IMR-90 (cell line): ENCODE results near the gene TNFAIP8. TPM values are rescaled to one million over a fixed set of nuclear protein-coding genes. Genes with fewer than 3 reads are reported as not detected.

Source experiments
- ATAC-seq: fragments of 200-7000 bp; cut with Tn5 transposase; 2 replicates; pipeline ENCODE4 v1.9.1; 2020; ENCODE audit warnings: low read depth, mild to moderate bottlenecking, moderate library complexity
- BruUV-seq: library from RNA; stranded (reverse); fragments of 400-500 nt; replicated peaks from 2 replicates; lab custom pipeline; 2021; lab: Mats Ljungman, UMichigan
- CTCF ChIA-PET: fragments of 300-600 bp; formaldehyde crosslinking; extraction: SDS; loops from one replicate; lab custom pipeline; 2021; ENCODE audit warnings: antibody characterized with exemption; lab: Yijun Ruan, JAX
- POLR2A ChIA-PET: fragments of 300-600 bp; sonication (Branson Sonifier 250); formaldehyde crosslinking; loops from one replicate; lab custom pipeline; 2022; ENCODE audit warnings: antibody characterized with exemption; ENCODE audit not compliant: unreplicated experiment; lab: Charles Lee
- DNase-seq: peaks from one replicate; pipeline ENCODE4 v3.0.0; 2013
- H2AFZ ChIP-seq: replicated peaks from 2 replicates; pipeline ENCODE3; 2013; ENCODE audit warnings: low read length, mild to moderate bottlenecking; ENCODE audit not compliant: poor library complexity
- H2AK5ac ChIP-seq: 2 replicates; pipeline ENCODE4 v1.6.1; 2013; ENCODE audit warnings: low read depth, low read length, inconsistent platforms
- H2AK9ac ChIP-seq: replicated peaks from 2 replicates; pipeline ENCODE3; 2013; ENCODE audit warnings: mild to moderate bottlenecking, low read depth, low read length, moderate library complexity; ENCODE audit not compliant: poor library complexity
- H2BK120ac ChIP-seq: 2 replicates; pipeline ENCODE4 v1.6.1; 2013; ENCODE audit warnings: low read depth, low read length, inconsistent platforms
- H2BK15ac ChIP-seq: 3 replicates; pipeline ENCODE4 v1.6.1; 2013; ENCODE audit warnings: low read depth, low read length, inconsistent platforms
- H2BK20ac ChIP-seq: 2 replicates; pipeline ENCODE4 v1.6.1; 2013; ENCODE audit warnings: low read depth, mild to moderate bottlenecking, inconsistent platforms, low read length, moderate library complexity
- H2BK5ac ChIP-seq: 2 replicates; pipeline ENCODE4 v1.6.1; 2013; ENCODE audit warnings: mild to moderate bottlenecking, low read depth, low read length, inconsistent platforms; ENCODE audit not compliant: poor library complexity, severe bottlenecking
- H3K14ac ChIP-seq: replicated peaks from 2 replicates; pipeline ENCODE4 v1.6.1; 2013; ENCODE audit warnings: low read depth, low read length, inconsistent platforms
- H3K18ac ChIP-seq: 2 replicates; pipeline ENCODE4 v1.6.1; 2013; ENCODE audit warnings: low read depth, low read length, control low read depth
- H3K23ac ChIP-seq: 2 replicates; pipeline ENCODE4 v1.6.1; 2013; ENCODE audit warnings: low read depth, low read length, inconsistent platforms
- H3K27ac ChIP-seq: 2 replicates; pipeline ENCODE4 v1.5.1; 2013; ENCODE audit warnings: mild to moderate bottlenecking, control low read depth, low read length; ENCODE audit not compliant: insufficient read depth
- H3K27me3 ChIP-seq: 2 replicates; pipeline ENCODE4 v1.6.1; 2013; ENCODE audit warnings: low read length; ENCODE audit not compliant: control insufficient read depth, insufficient read depth
- H3K36me3 ChIP-seq: 2 replicates; pipeline ENCODE4 v1.6.1; 2013; ENCODE audit warnings: low read length, mixed read lengths; ENCODE audit not compliant: control insufficient read depth, insufficient read depth
- H3K4ac ChIP-seq: 2 replicates; pipeline ENCODE4 v1.6.1; 2013; ENCODE audit warnings: low read depth, low read length, inconsistent platforms
- H3K4me1 ChIP-seq: 2 replicates; pipeline ENCODE4 v1.6.1; 2013; ENCODE audit warnings: low read length, mixed read lengths; ENCODE audit not compliant: control insufficient read depth, insufficient read depth
- H3K4me2 ChIP-seq: 2 replicates; pipeline ENCODE4 v1.6.1; 2013; ENCODE audit warnings: low read depth, mild to moderate bottlenecking, control low read depth, low read length, moderate library complexity
- H3K4me3 ChIP-seq: 2 replicates; pipeline ENCODE4 v1.5.1; 2013; ENCODE audit warnings: low read depth, mild to moderate bottlenecking, control low read depth, low read length, moderate library complexity; ENCODE audit not compliant: insufficient read depth
- H3K56ac ChIP-seq: 2 replicates; pipeline ENCODE4 v1.6.1; 2013; ENCODE audit warnings: low read length, inconsistent platforms; ENCODE audit not compliant: insufficient read depth; ENCODE audit errors: extremely low read depth
- H3K79me1 ChIP-seq, 2 experiments: 2 replicates each; pipeline ENCODE4 v1.6.1; 2013; ENCODE audit warnings: low read length in 2 of 2, inconsistent platforms in 1 of 2, low read depth in 1 of 2
- H3K9ac ChIP-seq: 2 replicates; pipeline ENCODE4 v1.6.1; 2013; ENCODE audit warnings: low read depth, low read length, control low read depth
- H3K9me1 ChIP-seq: 2 replicates; pipeline ENCODE4 v1.6.1; 2013; ENCODE audit warnings: low read length, inconsistent platforms; ENCODE audit not compliant: insufficient read depth
- H3K9me3 ChIP-seq: 2 replicates; pipeline ENCODE4 v1.6.1; 2013; ENCODE audit warnings: low read length; ENCODE audit not compliant: control insufficient read depth, insufficient read depth
- H4K20me1 ChIP-seq: 2 replicates; pipeline ENCODE4 v1.6.1; 2013; ENCODE audit warnings: low read length, inconsistent platforms; ENCODE audit not compliant: insufficient read depth
- H4K5ac ChIP-seq: 2 replicates; pipeline ENCODE4 v1.6.1; 2013; ENCODE audit warnings: mild to moderate bottlenecking, low read depth, low read length, control low read depth
- H4K8ac ChIP-seq, 2 experiments: 2 replicates each; pipeline ENCODE4 v1.6.1; 2013; ENCODE audit warnings: low read depth in 2 of 2, low read length in 2 of 2, control low read depth in 1 of 2, inconsistent platforms in 1 of 2
- H4K91ac ChIP-seq: 2 replicates; pipeline ENCODE4 v1.6.1; 2013; ENCODE audit warnings: low read depth, low read length, inconsistent platforms; ENCODE audit not compliant: insufficient read depth
- BHLHE40 ChIP-seq: fragments of 150-350 bp; IDR thresholded peaks from 2 replicates; pipeline ENCODE4 v1.6.1; 2016; ENCODE audit warnings: mild to moderate bottlenecking, low read depth, low read length
- CHD1 ChIP-seq: IDR thresholded peaks from 2 replicates; pipeline ENCODE4 v1.6.1; 2012; ENCODE audit warnings: low read depth, low read length, improper control_type of control experiment
- CTCF ChIP-seq: conservative IDR thresholded peaks from 2 replicates; pipeline ENCODE4 v1.5.1; 2012; ENCODE audit warnings: mild to moderate bottlenecking, low read depth, low read length, improper control_type of control experiment
- MAFK ChIP-seq: IDR thresholded peaks from 2 replicates; pipeline ENCODE4 v1.6.1; 2012; ENCODE audit warnings: low read depth, low read length, improper control_type of control experiment
- MXI1 ChIP-seq: IDR thresholded peaks from 2 replicates; pipeline ENCODE4 v1.6.1; 2012; ENCODE audit warnings: low read depth, mild to moderate bottlenecking, low read length, moderate library complexity, borderline replicate concordance
- POLR2A ChIP-seq: IDR thresholded peaks from 2 replicates; pipeline ENCODE4 v1.6.1; 2012; ENCODE audit warnings: mild to moderate bottlenecking, low read depth, low read length
- RAD21 ChIP-seq: IDR thresholded peaks from 2 replicates; pipeline ENCODE4 v1.6.1; 2012; ENCODE audit warnings: low read length, improper control_type of control experiment
- USF2 ChIP-seq: fragments of 150-350 bp; IDR thresholded peaks from 2 replicates; pipeline ENCODE4 v1.6.1; 2017; ENCODE audit warnings: mild to moderate bottlenecking, antibody characterized with exemption, low read length, low read depth
- WGBS, 2 experiments: methylation state at CpG; one replicate each; pipeline versions ENCODE4 v1.1.5 to v1.1.7; 2013; ENCODE audit warnings: missing lambda C conversion rate in 2 of 2; ENCODE audit not compliant: insufficient read length in 1 of 2; ENCODE audit errors: extremely low coverage in 2 of 2; 5-methylcytosine and 5-hydroxymethylcytosine counted together
- dilution Hi-C: fragments of 300-500 bp; cut with HindIII; formaldehyde crosslinking; loops from one replicate; pipeline ENCODE4 v1.14.3; 2018; ENCODE audit warnings: low sequenced_read_pairs; ENCODE audit not compliant: unreplicated experiment
- in situ Hi-C: fragments of 300-500 bp; cut with MboI; formaldehyde crosslinking; loops from 3 replicates; pipeline ENCODE4 v1.14.3; 2019; ENCODE audit warnings: low sequenced_read_pairs, inconsistent platforms, mixed read lengths
- intact Hi-C: fragments of 100-400 bp; cut with micrococcal nuclease; formaldehyde crosslinking; loops from 2 replicates; pipeline ENCODE4 v1.10.0; 2022
- polyA plus RNA-seq, 3 experiments: library from polyadenylated mRNA; depleted of rRNA; stranded (reverse); fragments of >200 nt; gene quantifications; 2 replicates each; pipeline ENCODE4 v1.2.3, GENCODE V29; 2012; ENCODE audit warnings: low replicate concordance in 1 of 3
- total RNA-seq: library from RNA; depleted of rRNA; stranded (reverse); fragments of >200 nt; gene quantifications from 2 replicates; pipeline ENCODE4 v1.2.3, GENCODE V29; 2012

TNFAIP8 gene
- total and polyA plus RNA-seq, 2 of the 4 experiments (the other 2 are of a cell fraction): 20.3 to 29.9 TPM

GRCh38 chr5:119316906-119317305 is 38.9 kb upstream of the TNFAIP8 start:
- CTCF ChIA-PET: no interaction called here
- in situ Hi-C loops: no loop called here

More at GRCh38 chr5:119316906-119317305, 38.9 kb upstream of the TNFAIP8 start:
- no peak overlapping the region for H4K91ac ChIP-seq
- H3K56ac ChIP-seq: no peak overlapping the region
- H3K14ac ChIP-seq: no peak overlapping the region
- intact Hi-C loops (no loop called here), dilution Hi-C loops (no loop called here)
- no peaks in the 10 kb centered on the region for H3K9me3 ChIP-seq
- H2AK5ac ChIP-seq: peak overlapping the region; percentile 64; the same call in 1 of the 2 replicates
- H3K9me1 ChIP-seq: peaks cover 11% of the 10 kb centered on the region
- no peaks in the 10 kb centered on the region for H3K27me3 ChIP-seq
- no peak overlapping the region for H2AK9ac ChIP-seq
- no CpG with 5 or more reads among the region's 3 CpGs for WGBS, 2 experiments
- no peak overlapping the region for H3K4me2 ChIP-seq
- H3K27ac ChIP-seq: no peak overlapping the region
- no peak overlapping the region for H4K8ac ChIP-seq
- POLR2A ChIA-PET: no interaction called here
- H4K20me1 ChIP-seq: no peaks in the 10 kb centered on the region
- TF ChIP-seq POLR2A (no peak), CTCF (no peak), MAFK (no peak), BHLHE40 (no peak), CHD1 (no peak), RAD21 (no peak), MXI1 (no peak), USF2 (no peak)
- H3K23ac ChIP-seq: no peak overlapping the region
- no peak overlapping the region for H3K9ac ChIP-seq
- DNase-seq (no peak), ATAC-seq (no peak)
- no peak overlapping the region for H2BK5ac ChIP-seq
- no peak overlapping the region for H2BK15ac ChIP-seq
- no peak overlapping the region for H2AFZ ChIP-seq
- H3K4me3 ChIP-seq: no peak overlapping the region
- H3K36me3 ChIP-seq: no peaks in the 10 kb centered on the region
- no peak overlapping the region for H2BK120ac ChIP-seq
- no peak overlapping the region for H2BK20ac ChIP-seq
- no peak overlapping the region for H3K4ac ChIP-seq
- H4K5ac ChIP-seq: no peak overlapping the region
- peaks cover 5 to 17% of the 10 kb centered on the region in 2 experiments for H3K79me1 ChIP-seq
- H3K4me1 ChIP-seq: peaks cover 16% of the 10 kb centered on the region
- no TSS peak for BruUV-seq
- no peak overlapping the region for H3K18ac ChIP-seq
